ENCODE measurements around the gene HP1BP3.

GRCh38 chr1:20731057-20731991 lies 55.8 kb downstream of the HP1BP3 start:
- TF ChIP-seq CTCF (conservative IDR thresholded peaks at IDR 0.05; ENCODE audit: low read length) (no peak), EZH2phosphoT487 (IDR thresholded peaks at IDR 0.05; ENCODE audit: borderline replicate concordance) (no peak)
